GM12892 (cell line): Measurements from ENCODE around the gene NPIPB8.
"Not testable (repeated sequence)": the region's sequence is repeated elsewhere in the genome, so short reads cannot be mapped to it uniquely, and the experiment has no call there.

ENCODE experiments used
- POLR2A ChIP-seq: IDR thresholded peaks from 2 replicates; pipeline ENCODE4 v1.6.1; 2011; ENCODE audit warnings: low read depth, low read length, control low read depth
- POLR2AphosphoS5 ChIP-seq: IDR thresholded peaks from 2 replicates; pipeline ENCODE4 v1.6.1; 2011; ENCODE audit warnings: low read depth, low read length, control low read depth
- TAF1 ChIP-seq: IDR thresholded peaks from 2 replicates; pipeline ENCODE4 v1.6.1; 2011; ENCODE audit warnings: low read depth, mild to moderate bottlenecking, control low read depth, low read length, borderline replicate concordance

DNA sequence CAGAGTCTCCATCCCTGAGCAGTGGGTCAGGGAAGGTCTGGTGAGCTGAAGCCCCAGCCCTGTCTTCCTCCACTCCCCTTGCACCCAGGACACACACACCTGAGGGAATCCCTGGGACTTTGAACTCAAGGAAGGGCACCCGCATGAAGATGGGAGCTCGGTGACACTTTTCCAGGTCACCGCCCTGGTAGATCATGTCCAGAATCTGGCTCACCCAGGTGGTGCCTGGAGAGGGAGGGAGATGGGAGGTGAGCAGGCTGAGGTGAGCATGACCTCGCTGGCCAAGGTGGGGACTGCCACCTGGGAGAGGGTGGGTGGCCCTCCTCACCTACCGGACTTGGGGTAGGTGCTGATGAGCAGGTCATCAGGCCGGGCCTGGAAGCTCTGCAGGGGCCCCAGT is 42.4 kb upstream of the NPIPB8 start:
- TF ChIP-seq POLR2AphosphoS5, POLR2A, TAF1: not testable (repeated sequence)
